K562 (cell line): ENCODE data around the gene MKNK2. TPM values are rescaled to one million over a fixed set of nuclear protein-coding genes. Genes with fewer than 3 reads are reported as not detected.

Experiments used
- ARID1B ChIP-seq: fragments of 450-650 bp; IDR thresholded peaks from 2 replicates; pipeline ENCODE4 v1.6.1; 2016; ENCODE audit warnings: antibody characterized with exemption, mild to moderate bottlenecking, inconsistent platforms
- COPS2 ChIP-seq: fragments of 450-650 bp; conservative IDR thresholded peaks from 2 replicates; pipeline ENCODE4 v1.6.1; 2016; ENCODE audit warnings: mild to moderate bottlenecking, moderate library complexity
- FOXA3 ChIP-seq, 2 experiments: fragments of 450-650 bp in 1 of 2; sonication (generic) in 1 of 2; formaldehyde crosslinking; IDR thresholded peaks in 1 of 2; conservative IDR thresholded peaks in 1 of 2; 2 replicates each; pipeline versions ENCODE4 v1.4.0 to v1.8.0; 2020 to 2022; ENCODE audit warnings: mild to moderate bottlenecking in 2 of 2, missing genetic modification reagents in 1 of 2
- GTF2A2 ChIP-seq: IDR thresholded peaks from 2 replicates; pipeline ENCODE4 v1.6.1; 2016; ENCODE audit warnings: mild to moderate bottlenecking, missing genetic modification characterization, missing compliant biosample characterization
- GTF2E2 ChIP-seq: fragments of 200-800 bp; sonication (Bioruptor generic); IDR thresholded peaks from 2 replicates; pipeline ENCODE4 v1.6.1; 2016; ENCODE audit warnings: missing genetic modification characterization, missing compliant biosample characterization
- HEY1 ChIP-seq: fragments of 250-450 bp; sonication (Bioruptor Pico); IDR thresholded peaks from 2 replicates; pipeline ENCODE4 v1.5.0; 2020; ENCODE audit warnings: mild to moderate bottlenecking, moderate library complexity, borderline replicate concordance
- KAT8 ChIP-seq: fragments of 450-650 bp; IDR thresholded peaks from 2 replicates; pipeline ENCODE4 v1.6.1; 2016; ENCODE audit warnings: low read depth, mild to moderate bottlenecking
- MBD2 ChIP-seq: sonication (generic); IDR thresholded peaks from 2 replicates; pipeline ENCODE4 v1.6.1; 2016; ENCODE audit warnings: low read depth, borderline replicate concordance
- NELFE ChIP-seq: IDR thresholded peaks from 2 replicates; pipeline ENCODE4 v1.6.1; 2011; ENCODE audit warnings: mild to moderate bottlenecking; ENCODE audit not compliant: insufficient read depth, insufficient read length
- RB1 ChIP-seq: fragments of 450-650 bp; IDR thresholded peaks from 2 replicates; pipeline ENCODE4 v1.6.1; 2017; ENCODE audit warnings: low read depth, mild to moderate bottlenecking
- TCF7L2 ChIP-seq: fragments of 150-350 bp; IDR thresholded peaks from 2 replicates; pipeline ENCODE4 v1.6.1; 2016; ENCODE audit warnings: low read depth, mild to moderate bottlenecking, low read length, moderate library complexity
- U2AF2 ChIP-seq: fragments of 200-400 bp; formaldehyde crosslinking; optimal IDR thresholded peaks from 2 replicates; pipeline ENCODE3; 2017; ENCODE audit warnings: low read depth, mild to moderate bottlenecking, low read length
- ZNF146 ChIP-seq: IDR thresholded peaks from one replicate; pipeline ENCODE4 v1.6.1; 2018; ENCODE audit warnings: missing compliant biosample characterization; ENCODE audit not compliant: unreplicated experiment
- ZNF324 ChIP-seq: fragments of 250-450 bp; sonication (Bioruptor Pico); IDR thresholded peaks from 2 replicates; pipeline ENCODE4 v1.4.0; 2020; ENCODE audit warnings: mild to moderate bottlenecking
- ZNF707 ChIP-seq: fragments of 250-450 bp; sonication (Bioruptor Pico); conservative IDR thresholded peaks from 2 replicates; pipeline ENCODE4 v1.8.0; 2022; ENCODE audit warnings: inconsistent platforms, mild to moderate bottlenecking, moderate library complexity
- ZNF785 ChIP-seq: fragments of 250-450 bp; sonication (Bioruptor Pico); IDR thresholded peaks from 2 replicates; pipeline ENCODE4 v1.4.0; 2020; ENCODE audit warnings: mild to moderate bottlenecking
- ZNF79 ChIP-seq: fragments of 250-450 bp; sonication (Bioruptor Pico); IDR thresholded peaks from 2 replicates; pipeline ENCODE4 v1.4.0; 2020; ENCODE audit warnings: low read depth, mild to moderate bottlenecking, moderate library complexity
- polyA plus RNA-seq, 8 experiments: library from polyadenylated mRNA; depleted of rRNA in 4 of 8; stranded (reverse) in 5 of 8; unstranded in 3 of 8; fragments of >200 nt; fragmentation: Nextera tagmentation in 2 of 8; fragmentation: Illumina TruSeq in 1 of 8; extraction: Ambion mirVana in 2 of 8; extraction: Trizol in 1 of 8; gene quantifications; 2 replicates each; pipeline versions ENCODE4 v1.2.1 to v1.2.3, GENCODE V29; 2011 to 2014; ENCODE audit warnings: inconsistent platforms in 1 of 8, missing spikeins in 1 of 8
- total RNA-seq, 7 experiments: library from RNA; depleted of rRNA in 6 of 7; stranded (reverse); fragments of >200 nt in 6 of 7; fragmentation: Illumina TruSeq in 2 of 7; extraction: Trizol in 2 of 7; gene quantifications; 2 replicates each; pipeline versions ENCODE4 v1.2.1 to v1.2.3, GENCODE V29; 2011 to 2021; ENCODE audit warnings: low replicate concordance in 1 of 7
- TF ChIP-seq, protein P1 (sequence below): fragments of 200-800 bp; sonication (Bioruptor generic); IDR thresholded peaks from 2 replicates; pipeline ENCODE4 v1.6.1; 2017; ENCODE audit warnings: missing genetic modification characterization, missing compliant biosample characterization
- TF ChIP-seq, protein P2 (sequence below): fragments of 250-450 bp; sonication (Bioruptor Pico); IDR thresholded peaks from 2 replicates; pipeline ENCODE4 v1.5.0; 2021; ENCODE audit warnings: mild to moderate bottlenecking, moderate library complexity
- TF ChIP-seq, protein P3 (sequence below): fragments of 250-450 bp; sonication (Bioruptor Pico); IDR thresholded peaks from 2 replicates; pipeline ENCODE4 v1.8.0; 2021; ENCODE audit warnings: moderate library complexity, mild to moderate bottlenecking, inconsistent platforms

The MKNK2 gene
- total and polyA plus RNA-seq, 9 of the 15 experiments (the other 6 are each of a cell fraction or from before 2014, with no cell fraction given): 5.1 to 191 (median 51.9) TPM

DNA sequence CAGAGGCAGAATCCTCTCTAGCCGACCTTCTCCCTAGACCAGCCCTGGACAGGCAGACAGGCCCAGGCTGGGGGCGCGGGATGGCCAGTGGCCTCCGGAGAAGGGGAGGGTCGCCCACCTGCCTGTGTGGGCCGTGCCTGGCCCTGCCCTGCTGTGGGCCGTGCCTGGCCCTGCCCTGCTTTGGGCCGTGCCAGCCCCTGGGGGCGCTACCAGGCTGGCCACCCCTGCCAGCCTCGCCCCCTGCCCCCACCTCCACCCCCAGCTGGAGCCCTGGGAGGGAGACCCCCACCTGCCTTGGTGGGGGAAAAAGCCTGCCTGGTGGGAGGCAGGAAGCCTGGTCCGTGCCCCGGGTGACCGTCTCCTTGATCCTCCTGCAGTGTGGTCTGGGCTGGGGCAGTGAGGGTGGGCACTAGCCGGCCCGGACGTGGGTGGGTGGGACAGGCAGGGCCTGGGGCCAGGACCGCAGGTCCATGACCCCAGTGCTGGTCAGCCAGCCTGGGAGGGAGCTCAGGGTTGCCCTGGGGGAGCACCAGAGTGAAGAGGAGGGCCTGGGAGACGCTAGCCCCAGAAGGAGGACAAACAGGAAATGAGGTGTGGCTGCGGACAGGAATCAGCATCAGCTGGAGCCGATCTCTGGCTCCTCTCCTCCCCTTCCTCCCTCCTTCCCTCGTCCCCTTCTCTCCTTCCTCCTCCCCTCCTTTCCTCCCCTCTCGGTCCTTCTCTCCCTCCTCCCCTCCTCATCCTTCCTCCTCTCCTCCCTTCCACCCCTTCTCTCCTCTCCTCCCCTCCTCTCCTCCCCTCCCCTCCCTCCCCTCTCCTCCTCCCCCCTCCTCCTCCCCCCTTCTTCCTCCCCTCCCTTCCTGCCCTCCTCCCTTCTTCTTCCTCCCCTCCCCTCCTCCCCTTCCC is 5.1 kb upstream of the MKNK2 start (continued):
- TF ChIP-seq, protein P1, sequence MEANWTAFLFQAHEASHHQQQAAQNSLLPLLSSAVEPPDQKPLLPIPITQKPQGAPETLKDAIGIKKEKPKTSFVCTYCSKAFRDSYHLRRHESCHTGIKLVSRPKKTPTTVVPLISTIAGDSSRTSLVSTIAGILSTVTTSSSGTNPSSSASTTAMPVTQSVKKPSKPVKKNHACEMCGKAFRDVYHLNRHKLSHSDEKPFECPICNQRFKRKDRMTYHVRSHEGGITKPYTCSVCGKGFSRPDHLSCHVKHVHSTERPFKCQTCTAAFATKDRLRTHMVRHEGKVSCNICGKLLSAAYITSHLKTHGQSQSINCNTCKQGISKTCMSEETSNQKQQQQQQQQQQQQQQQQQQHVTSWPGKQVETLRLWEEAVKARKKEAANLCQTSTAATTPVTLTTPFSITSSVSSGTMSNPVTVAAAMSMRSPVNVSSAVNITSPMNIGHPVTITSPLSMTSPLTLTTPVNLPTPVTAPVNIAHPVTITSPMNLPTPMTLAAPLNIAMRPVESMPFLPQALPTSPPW: peak; percentile 92
- no peak for TF ChIP-seq HEY1 (CRISPR knock-in tag)
- TF ChIP-seq GTF2A2 (tag): 0 out of 2 replicates have a peak, but pooled peaks have one; percentile 25
- no peak for TF ChIP-seq ZNF707
- TF ChIP-seq MBD2: no peak
- no peak for TF ChIP-seq U2AF2
- TF ChIP-seq ZNF79 (CRISPR knock-in tag): no peak
- TF ChIP-seq COPS2: no peak
- TF ChIP-seq, protein P2, sequence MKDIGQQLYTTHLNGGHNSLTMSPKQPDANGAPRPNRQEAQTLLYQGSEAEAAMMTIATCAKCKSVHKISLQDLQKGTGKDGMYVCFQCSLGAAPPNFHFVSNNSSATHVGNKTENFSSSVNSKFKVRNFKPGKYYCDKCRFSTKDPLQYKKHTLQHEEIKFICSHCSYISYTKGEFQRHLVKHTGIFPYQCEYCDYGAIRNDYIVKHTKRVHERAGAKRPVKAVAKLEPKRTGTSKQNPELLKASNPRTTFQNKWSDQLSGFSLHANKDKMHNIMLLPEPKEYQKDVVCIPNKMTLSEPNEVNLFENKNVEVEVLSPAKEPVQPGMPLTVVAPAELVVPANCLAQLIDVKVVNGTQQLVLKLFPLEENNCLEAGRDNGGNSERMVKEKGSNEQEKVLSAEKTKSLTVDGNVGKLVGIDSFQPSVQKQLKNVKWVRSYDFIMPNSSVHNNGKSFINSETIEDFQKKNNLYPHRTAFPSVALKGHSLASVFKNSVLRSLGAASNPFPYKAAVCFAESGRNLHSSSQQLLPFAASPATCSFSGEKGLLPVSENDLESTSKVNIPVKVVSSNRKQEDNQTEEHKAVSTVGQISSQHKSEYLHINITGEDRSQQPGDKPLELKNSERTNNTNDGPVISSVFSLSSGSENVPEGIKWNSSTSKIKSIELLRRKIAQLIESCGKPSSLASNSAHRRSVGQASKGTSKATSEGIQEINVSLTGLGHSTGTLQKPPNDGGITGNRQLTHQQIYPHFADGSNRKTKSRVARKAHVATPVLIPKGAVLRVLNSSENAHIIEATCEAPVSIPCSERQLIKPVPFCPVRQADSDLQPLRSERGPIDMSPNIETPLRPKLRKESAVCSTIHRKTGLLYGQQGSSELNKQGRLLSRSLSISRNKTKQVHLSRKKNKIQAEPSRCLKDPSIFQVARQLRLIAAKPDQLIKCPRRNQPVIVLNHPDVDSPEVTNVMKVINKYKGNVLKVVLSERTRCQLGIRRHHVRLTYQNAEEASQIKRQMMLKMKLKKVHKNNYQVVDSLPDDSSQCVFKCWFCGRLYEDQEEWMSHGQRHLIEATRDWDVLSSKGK: no peak
- TF ChIP-seq GTF2E2 (tag): no peak
- no peak for TF ChIP-seq ZNF324
- TF ChIP-seq FOXA3 (CRISPR knock-in tag; conservative IDR thresholded peaks at IDR 0.05 in 1 of 2, IDR thresholded peaks at IDR 0.05 in 1 of 2): no peak
- no peak for TF ChIP-seq NELFE
- TF ChIP-seq, protein P3, sequence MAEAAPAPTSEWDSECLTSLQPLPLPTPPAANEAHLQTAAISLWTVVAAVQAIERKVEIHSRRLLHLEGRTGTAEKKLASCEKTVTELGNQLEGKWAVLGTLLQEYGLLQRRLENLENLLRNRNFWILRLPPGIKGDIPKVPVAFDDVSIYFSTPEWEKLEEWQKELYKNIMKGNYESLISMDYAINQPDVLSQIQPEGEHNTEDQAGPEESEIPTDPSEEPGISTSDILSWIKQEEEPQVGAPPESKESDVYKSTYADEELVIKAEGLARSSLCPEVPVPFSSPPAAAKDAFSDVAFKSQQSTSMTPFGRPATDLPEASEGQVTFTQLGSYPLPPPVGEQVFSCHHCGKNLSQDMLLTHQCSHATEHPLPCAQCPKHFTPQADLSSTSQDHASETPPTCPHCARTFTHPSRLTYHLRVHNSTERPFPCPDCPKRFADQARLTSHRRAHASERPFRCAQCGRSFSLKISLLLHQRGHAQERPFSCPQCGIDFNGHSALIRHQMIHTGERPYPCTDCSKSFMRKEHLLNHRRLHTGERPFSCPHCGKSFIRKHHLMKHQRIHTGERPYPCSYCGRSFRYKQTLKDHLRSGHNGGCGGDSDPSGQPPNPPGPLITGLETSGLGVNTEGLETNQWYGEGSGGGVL: no peak
- TF ChIP-seq ZNF146 (CRISPR knock-in tag): no peak
- TF ChIP-seq ARID1B: peak; percentile 64; the same call in 1 of the 2 replicates
- TF ChIP-seq KAT8: no peak
- no peak for TF ChIP-seq ZNF785 (CRISPR knock-in tag)
- no peak for TF ChIP-seq TCF7L2
- peak; percentile 12; the same call in 1 of the 2 replicates for TF ChIP-seq RB1
